ENCODE results near the gene CDK19.

Gene CDK19

DNA sequence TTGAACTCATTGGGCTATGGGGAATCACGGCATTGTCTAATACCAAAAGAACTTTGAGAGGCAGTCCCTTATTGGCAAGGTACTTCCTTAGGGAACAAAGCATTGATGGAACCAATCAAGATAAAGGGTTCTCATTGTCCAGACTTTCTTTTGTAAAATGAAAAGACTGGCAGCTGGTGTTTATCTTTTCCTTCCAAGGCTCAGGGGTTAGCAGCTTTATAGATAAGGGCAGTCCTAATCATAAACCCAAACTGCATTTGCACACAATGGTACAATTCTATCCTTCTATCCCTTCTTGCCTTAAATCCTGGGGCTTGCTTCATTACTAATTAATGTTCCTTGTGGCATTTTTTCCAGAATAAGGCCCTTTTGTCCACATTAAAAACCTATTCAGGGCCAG, 28.6 kb downstream of the CDK19 start:
- Histone ChIP-seq H3K27me3 (ENCODE audit: insufficient read depth, low read length) (no peaks in the 10 kb centered on the region), H3K36me3 (ENCODE audit: insufficient read depth, low read length) (peaks cover 4% of the 10 kb centered on the region; the same call in 1 of the 2 replicates), H2AFZ (ENCODE audit: low read length, unreplicated experiment) (no peak overlapping the region), H3K79me2 (ENCODE audit: control insufficient read depth, insufficient read depth, low read length, unreplicated experiment) (no peaks in the 10 kb centered on the region), H3K4me1 (ENCODE audit: control insufficient read depth, insufficient read depth, low read length, unreplicated experiment) (no peaks in the 10 kb centered on the region), H3K4me3 (ENCODE audit: low read depth, low read length) (no peak overlapping the region), H3K27ac (ENCODE audit: low read depth, low read length) (no peak overlapping the region)

DNA sequence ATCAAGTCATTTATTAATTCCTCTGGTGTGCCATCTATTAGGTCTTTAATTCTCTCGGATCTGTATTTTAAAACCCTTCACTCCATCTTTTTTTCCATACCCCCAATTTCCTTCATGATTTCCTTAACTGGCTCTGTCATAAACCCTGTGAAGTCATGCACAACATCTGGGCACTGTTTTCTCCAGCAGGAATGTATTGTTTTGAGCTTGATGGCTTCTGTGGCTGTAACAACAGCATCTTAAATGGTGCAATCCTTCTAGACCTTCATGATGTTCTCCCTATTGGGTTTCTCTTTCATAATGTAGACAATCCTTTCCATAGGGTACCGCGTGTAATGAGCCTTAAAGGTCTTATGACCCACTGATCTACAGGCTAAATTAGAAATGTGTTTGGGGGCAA, 29.0 kb downstream of the CDK19 start:
- Histone ChIP-seq H3K4me3 (ENCODE audit: low read depth, low read length) (no peak overlapping the region), H3K4me1 (ENCODE audit: control insufficient read depth, insufficient read depth, low read length, unreplicated experiment) (no peaks in the 10 kb centered on the region), H2AFZ (ENCODE audit: low read length, unreplicated experiment) (no peak overlapping the region), H3K27ac (ENCODE audit: low read depth, low read length) (no peak overlapping the region), H3K27me3 (ENCODE audit: insufficient read depth, low read length) (no peaks in the 10 kb centered on the region), H3K79me2 (ENCODE audit: control insufficient read depth, insufficient read depth, low read length, unreplicated experiment) (no peaks in the 10 kb centered on the region), H3K36me3 (ENCODE audit: insufficient read depth, low read length) (peaks cover 4% of the 10 kb centered on the region; the same call in 1 of the 2 replicates)

DNA sequence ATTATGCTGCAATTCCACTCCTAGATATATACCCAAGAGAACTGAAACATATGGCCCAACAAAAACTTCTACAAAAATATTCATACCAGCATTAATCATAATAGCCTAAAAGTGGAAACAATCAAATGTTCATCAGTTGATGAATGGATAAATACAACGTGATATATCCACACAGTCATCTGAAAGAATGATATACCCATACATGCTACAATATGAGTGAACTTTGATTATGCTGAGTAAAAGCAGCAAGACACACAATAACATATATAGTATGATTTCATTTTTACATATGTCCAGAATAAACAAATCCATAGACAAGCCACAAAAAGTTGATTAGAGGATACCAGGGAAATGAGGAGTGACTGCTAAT, 30.7 kb downstream of the CDK19 start:
- Histone ChIP-seq H3K4me1 (ENCODE audit: control insufficient read depth, insufficient read depth, low read length, unreplicated experiment) (no peaks in the 10 kb centered on the region), H2AFZ (ENCODE audit: low read length, unreplicated experiment) (no peak overlapping the region), H3K27me3 (ENCODE audit: insufficient read depth, low read length) (no peaks in the 10 kb centered on the region), H3K36me3 (ENCODE audit: insufficient read depth, low read length) (peaks cover 4% of the 10 kb centered on the region; the same call in 1 of the 2 replicates), H3K27ac (ENCODE audit: low read depth, low read length) (no peak overlapping the region), H3K79me2 (ENCODE audit: control insufficient read depth, insufficient read depth, low read length, unreplicated experiment) (no peaks in the 10 kb centered on the region), H3K4me3 (ENCODE audit: low read depth, low read length) (no peak overlapping the region)

DNA sequence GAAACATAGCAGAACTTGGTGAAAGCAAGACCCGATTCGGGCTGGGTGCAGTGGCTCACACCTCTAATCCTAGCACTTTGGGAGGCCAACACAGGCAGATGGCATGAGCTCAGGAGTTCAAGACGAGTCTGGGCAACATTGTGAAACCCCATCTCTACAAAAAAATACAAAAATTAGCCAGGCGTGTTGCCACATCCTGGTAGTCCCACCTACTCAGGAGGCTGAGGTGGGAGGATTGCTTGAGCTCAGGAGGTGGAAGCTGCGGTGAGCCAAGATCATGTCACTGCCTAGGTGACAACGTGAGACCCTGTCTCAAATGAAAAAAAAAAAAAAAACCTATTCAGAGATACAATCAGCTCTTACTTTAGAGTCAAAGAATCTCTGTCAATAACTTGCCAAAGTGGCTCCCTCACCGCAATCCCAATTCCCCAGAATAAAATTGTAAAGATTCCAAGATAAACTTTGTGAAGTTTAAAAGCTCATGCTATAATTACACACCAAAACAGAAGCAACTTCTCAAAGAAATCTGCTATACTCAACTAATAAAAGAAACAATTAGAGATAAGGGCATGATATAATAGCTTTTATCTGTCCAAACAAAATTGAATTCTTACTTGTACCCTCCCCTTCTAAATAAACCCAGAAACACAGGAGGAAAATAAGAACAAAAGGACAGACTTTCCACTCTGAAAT, 33.6 kb downstream of the CDK19 start:
- Histone ChIP-seq H3K79me2 (ENCODE audit: control insufficient read depth, insufficient read depth, low read length, unreplicated experiment) (no peaks in the 10 kb centered on the region), H2AFZ (ENCODE audit: low read length, unreplicated experiment) (no peak overlapping the region), H3K4me1 (ENCODE audit: control insufficient read depth, insufficient read depth, low read length, unreplicated experiment) (no peaks in the 10 kb centered on the region), H3K4me3 (ENCODE audit: low read depth, low read length) (no peak overlapping the region), H3K27ac (ENCODE audit: low read depth, low read length) (no peak overlapping the region), H3K36me3 (ENCODE audit: insufficient read depth, low read length) (no peaks in the 10 kb centered on the region), H3K27me3 (ENCODE audit: insufficient read depth, low read length) (no peaks in the 10 kb centered on the region)

DNA sequence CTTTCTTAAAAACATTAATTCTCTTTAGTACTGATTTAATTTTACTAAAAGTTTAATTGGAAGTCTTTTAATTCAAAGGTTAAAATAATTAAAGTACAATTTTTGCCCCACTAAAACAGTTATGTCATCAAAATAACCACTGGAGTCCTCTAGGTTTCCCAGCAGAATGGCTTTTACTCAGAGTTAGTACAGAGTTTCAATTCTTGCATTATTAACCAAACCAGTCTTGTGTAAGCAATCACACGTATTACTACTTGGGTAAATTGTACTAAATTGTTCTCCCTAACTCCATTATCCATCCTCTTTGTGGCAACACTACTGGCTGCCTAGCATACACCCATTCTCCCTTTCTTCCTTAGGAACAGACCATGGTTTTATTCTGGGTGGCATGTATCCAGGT, 36.9 kb downstream of the CDK19 start:
- H3K4me1 ChIP-seq (ENCODE audit: control insufficient read depth, insufficient read depth, low read length, unreplicated experiment), result no peaks in the 10 kb centered on the region
- no peaks in the 10 kb centered on the region for H3K79me2 ChIP-seq (ENCODE audit: control insufficient read depth, insufficient read depth, low read length, unreplicated experiment)
- H3K27ac ChIP-seq (ENCODE audit: low read depth, low read length), result no peak overlapping the region
- H3K36me3 ChIP-seq (ENCODE audit: insufficient read depth, low read length), result no peaks in the 10 kb centered on the region
- no peak overlapping the region for H2AFZ ChIP-seq (ENCODE audit: low read length, unreplicated experiment)
- no peaks in the 10 kb centered on the region for H3K27me3 ChIP-seq (ENCODE audit: insufficient read depth, low read length)
- H3K4me3 ChIP-seq (ENCODE audit: low read depth, low read length), result no peak overlapping the region

DNA sequence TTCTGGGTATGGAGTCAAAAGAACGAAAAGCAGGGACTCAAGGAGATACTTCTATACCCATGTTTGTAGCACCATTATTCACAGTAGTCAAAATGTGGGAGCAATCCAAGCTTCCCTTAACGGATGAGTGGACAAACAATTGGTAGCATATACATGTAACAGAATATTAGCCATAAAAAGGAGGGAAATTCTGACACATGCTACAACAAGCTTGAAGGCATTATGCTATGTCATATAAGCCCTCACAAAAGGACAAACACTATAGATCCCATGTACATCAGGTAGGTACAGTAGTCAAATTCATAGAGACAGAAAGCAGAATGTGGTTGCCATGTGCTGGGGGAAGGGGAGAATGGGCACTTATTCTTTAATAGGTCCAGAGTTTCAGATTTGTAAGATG, 37.6 kb downstream of the CDK19 start:
- Histone ChIP-seq H3K79me2 (ENCODE audit: control insufficient read depth, insufficient read depth, low read length, unreplicated experiment) (no peaks in the 10 kb centered on the region), H3K27ac (ENCODE audit: low read depth, low read length) (no peak overlapping the region), H3K4me1 (ENCODE audit: control insufficient read depth, insufficient read depth, low read length, unreplicated experiment) (no peaks in the 10 kb centered on the region), H3K27me3 (ENCODE audit: insufficient read depth, low read length) (no peaks in the 10 kb centered on the region), H2AFZ (ENCODE audit: low read length, unreplicated experiment) (no peak overlapping the region), H3K36me3 (ENCODE audit: insufficient read depth, low read length) (no peaks in the 10 kb centered on the region), H3K4me3 (ENCODE audit: low read depth, low read length) (no peak overlapping the region)

DNA sequence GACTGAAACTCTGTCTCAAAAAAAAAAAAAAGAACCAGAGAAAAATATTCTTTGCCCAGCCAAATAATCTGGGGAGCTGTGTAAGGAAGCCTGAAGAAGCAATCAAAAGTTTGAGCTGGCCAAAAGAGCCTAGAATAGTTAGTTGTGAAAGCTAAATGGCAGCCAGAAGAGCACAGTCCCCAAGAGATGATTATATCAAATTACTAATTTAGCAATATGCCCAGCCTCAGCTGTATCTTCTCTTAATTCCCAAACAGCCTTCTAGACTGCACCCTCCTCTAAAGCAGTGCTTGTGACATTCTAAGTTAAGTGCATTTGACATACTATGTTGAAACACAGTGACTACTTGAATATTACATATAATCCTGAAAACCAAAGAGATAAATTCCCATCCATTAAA, 38.9 kb downstream of the CDK19 start:
- H3K4me1 ChIP-seq (ENCODE audit: control insufficient read depth, insufficient read depth, low read length, unreplicated experiment), result no peaks in the 10 kb centered on the region
- H3K27me3 ChIP-seq (ENCODE audit: insufficient read depth, low read length), result no peaks in the 10 kb centered on the region
- no peaks in the 10 kb centered on the region for H3K36me3 ChIP-seq (ENCODE audit: insufficient read depth, low read length)
- H3K4me3 ChIP-seq (ENCODE audit: low read depth, low read length), result no peak overlapping the region
- no peak overlapping the region for H2AFZ ChIP-seq (ENCODE audit: low read length, unreplicated experiment)
- no peaks in the 10 kb centered on the region for H3K79me2 ChIP-seq (ENCODE audit: control insufficient read depth, insufficient read depth, low read length, unreplicated experiment)
- no peak overlapping the region for H3K27ac ChIP-seq (ENCODE audit: low read depth, low read length)

DNA sequence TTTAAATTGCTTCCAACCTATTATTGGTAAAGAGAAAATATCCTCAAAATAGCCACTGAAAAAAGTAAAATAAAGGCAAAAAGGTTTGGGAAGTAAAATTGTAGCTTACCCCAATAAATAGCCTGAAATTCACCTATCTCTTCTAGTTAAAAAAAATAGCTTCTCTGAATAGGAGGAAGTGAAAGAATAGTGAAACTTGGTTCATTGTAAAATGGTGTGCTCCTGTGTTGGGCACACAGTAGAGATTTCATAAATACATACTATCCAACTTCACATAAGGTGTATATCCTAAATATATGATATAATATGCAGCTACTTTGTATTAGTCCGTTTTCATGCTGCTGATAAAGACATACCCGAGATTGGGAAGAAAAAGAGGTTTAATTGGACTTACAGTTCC, 45.3 kb downstream of the CDK19 start:
- Histone ChIP-seq H3K79me2 (ENCODE audit: control insufficient read depth, insufficient read depth, low read length, unreplicated experiment) (no peaks in the 10 kb centered on the region), H2AFZ (ENCODE audit: low read length, unreplicated experiment) (no peak overlapping the region), H3K4me1 (ENCODE audit: control insufficient read depth, insufficient read depth, low read length, unreplicated experiment) (no peaks in the 10 kb centered on the region), H3K27ac (ENCODE audit: low read depth, low read length) (no peak overlapping the region), H3K27me3 (ENCODE audit: insufficient read depth, low read length) (no peaks in the 10 kb centered on the region), H3K4me3 (ENCODE audit: low read depth, low read length) (no peak overlapping the region), H3K36me3 (ENCODE audit: insufficient read depth, low read length) (no peaks in the 10 kb centered on the region)

DNA sequence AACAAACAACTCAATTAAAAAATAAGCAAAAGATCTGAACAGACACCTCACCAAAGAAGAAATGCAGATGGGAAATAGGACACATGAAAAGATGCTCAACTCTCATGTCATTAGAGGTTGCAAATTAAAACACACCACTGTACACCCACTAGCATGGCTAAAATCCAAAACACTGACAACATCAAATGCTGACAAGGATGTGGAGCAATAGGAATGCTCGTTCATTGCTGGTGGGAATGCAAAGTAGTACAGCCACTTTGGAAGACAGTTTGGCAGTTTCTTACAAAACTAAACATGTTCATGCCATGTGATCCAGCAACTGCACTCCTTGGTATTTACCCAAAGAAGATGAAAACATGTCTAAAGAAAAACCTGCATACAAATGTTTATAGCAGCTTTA, 47.2 kb downstream of the CDK19 start:
- H3K27ac ChIP-seq (ENCODE audit: low read depth, low read length), result no peak overlapping the region
- H3K36me3 ChIP-seq (ENCODE audit: insufficient read depth, low read length), result no peaks in the 10 kb centered on the region
- H3K4me3 ChIP-seq (ENCODE audit: low read depth, low read length), result no peak overlapping the region
- no peaks in the 10 kb centered on the region for H3K4me1 ChIP-seq (ENCODE audit: control insufficient read depth, insufficient read depth, low read length, unreplicated experiment)
- H2AFZ ChIP-seq (ENCODE audit: low read length, unreplicated experiment), result no peak overlapping the region
- no peaks in the 10 kb centered on the region for H3K79me2 ChIP-seq (ENCODE audit: control insufficient read depth, insufficient read depth, low read length, unreplicated experiment)
- no peaks in the 10 kb centered on the region for H3K27me3 ChIP-seq (ENCODE audit: insufficient read depth, low read length)

DNA sequence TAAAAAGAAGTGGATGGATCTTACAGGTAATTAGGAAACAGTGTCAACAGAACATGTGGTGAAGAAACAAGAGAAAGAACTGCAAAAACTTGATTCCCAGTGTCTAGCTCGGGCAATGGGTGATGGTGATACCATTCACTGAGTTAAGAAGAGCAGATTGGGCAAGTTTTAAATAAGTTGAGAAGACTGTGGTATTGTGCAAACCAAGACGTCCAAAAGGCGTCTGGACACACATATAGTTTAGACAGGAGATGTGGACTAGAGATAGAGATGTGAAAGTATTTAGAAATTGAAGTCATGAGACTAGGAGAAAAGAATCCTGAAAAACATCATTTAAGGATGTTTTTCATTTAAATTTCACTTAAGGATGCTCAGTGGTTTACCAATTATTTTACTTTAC, 53.9 kb downstream of the CDK19 start:
- Histone ChIP-seq H3K4me1 (ENCODE audit: control insufficient read depth, insufficient read depth, low read length, unreplicated experiment) (no peaks in the 10 kb centered on the region), H3K79me2 (ENCODE audit: control insufficient read depth, insufficient read depth, low read length, unreplicated experiment) (no peaks in the 10 kb centered on the region), H3K27me3 (ENCODE audit: insufficient read depth, low read length) (no peaks in the 10 kb centered on the region), H2AFZ (ENCODE audit: low read length, unreplicated experiment) (no peak overlapping the region), H3K27ac (ENCODE audit: low read depth, low read length) (no peak overlapping the region), H3K4me3 (ENCODE audit: low read depth, low read length) (no peak overlapping the region), H3K36me3 (ENCODE audit: insufficient read depth, low read length) (no peaks in the 10 kb centered on the region)

DNA sequence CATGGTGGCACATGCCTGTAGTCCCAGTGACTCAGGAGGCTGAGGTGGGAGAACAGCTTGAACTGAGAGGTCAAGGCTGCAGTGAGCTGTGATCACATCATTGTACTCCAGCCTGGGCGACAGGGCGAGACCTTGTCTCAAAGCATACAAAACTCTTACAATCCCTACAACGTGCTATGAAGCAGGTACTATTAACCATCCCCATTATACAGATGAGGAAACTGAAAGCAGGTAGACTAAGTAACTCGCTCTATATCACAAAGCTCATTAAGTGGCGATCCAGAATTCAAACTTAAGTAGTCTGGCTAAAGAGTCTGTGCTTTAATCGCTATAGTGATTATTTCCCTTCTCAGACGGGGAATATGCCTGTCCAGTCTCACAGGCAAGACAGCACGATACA, 54.7 kb downstream of the CDK19 start:
- H3K4me1 ChIP-seq (ENCODE audit: control insufficient read depth, insufficient read depth, low read length, unreplicated experiment), result no peaks in the 10 kb centered on the region
- no peaks in the 10 kb centered on the region for H3K27me3 ChIP-seq (ENCODE audit: insufficient read depth, low read length)
- H3K4me3 ChIP-seq (ENCODE audit: low read depth, low read length), result no peak overlapping the region
- no peaks in the 10 kb centered on the region for H3K79me2 ChIP-seq (ENCODE audit: control insufficient read depth, insufficient read depth, low read length, unreplicated experiment)
- H3K36me3 ChIP-seq (ENCODE audit: insufficient read depth, low read length), result no peaks in the 10 kb centered on the region
- H3K27ac ChIP-seq (ENCODE audit: low read depth, low read length), result no peak overlapping the region
- H2AFZ ChIP-seq (ENCODE audit: low read length, unreplicated experiment), result no peak overlapping the region
